IPS DF 19.7 (cell line): ENCODE measurements around the gene TSPO2.

ENCODE experiments used
- DNase-seq: peaks from one replicate; pipeline ENCODE4 v3.0.0-alpha.2; 2013; ENCODE audit warnings: low read depth, low spot score

TSPO2 gene

DNA sequence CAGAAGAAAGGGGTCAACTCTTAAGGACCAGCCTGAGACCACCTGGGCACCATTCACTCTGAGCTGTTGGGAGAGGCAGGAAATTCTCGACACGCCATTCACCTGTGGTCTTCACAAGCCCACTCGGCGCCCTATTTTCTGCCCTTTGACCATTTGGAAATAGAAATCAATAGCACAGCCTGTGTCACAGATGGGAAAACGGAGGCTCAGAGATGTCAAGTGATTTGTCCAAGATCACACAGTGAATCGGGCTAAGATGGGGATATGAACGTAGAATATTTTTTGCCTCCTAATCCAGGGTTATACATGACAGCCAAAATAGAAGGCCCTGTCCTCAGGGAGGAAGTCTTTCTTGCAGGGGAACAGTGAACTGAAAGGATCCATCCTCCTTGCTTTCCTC lies 7.7 kb downstream of the TSPO2 start:
- DNase-seq, result no peak

DNA sequence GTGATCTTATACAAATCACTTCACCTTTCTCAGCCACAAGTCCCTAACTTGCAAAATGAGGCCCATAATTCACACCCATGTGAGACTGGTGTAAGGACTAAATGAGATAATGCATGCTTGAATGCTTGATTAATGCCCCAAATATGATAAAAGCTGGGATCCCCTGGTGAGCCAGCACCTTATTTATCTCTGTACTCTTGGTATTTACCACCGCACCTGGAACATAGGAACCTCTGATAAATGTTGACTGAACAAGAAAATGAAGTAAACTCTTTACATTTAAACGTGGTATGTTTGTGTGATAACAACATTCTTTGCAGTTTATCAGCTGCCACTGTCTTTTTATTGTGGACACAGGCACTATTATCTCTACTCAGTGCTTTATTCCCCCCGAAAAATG lies 8.3 kb downstream of the TSPO2 start:
- no peak for DNase-seq

DNA sequence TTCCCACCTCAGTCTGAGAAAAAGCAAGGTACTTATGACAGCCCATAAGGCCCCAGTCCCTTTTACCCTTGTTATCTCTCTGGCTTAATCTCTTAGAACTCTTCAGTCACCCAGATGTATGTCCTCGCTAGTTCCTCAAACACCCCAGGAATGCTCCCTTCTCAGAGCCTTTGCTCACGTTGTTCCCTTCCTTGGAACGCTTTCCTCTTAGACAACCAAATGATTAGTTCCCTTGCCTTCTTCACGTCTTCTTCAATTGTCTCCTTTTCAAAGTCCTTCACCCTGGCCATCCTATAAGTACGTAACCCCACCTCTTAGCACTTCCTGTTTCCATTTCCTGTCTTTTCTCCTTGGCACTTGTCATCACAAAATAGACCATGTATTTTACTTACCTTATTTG lies 9.6 kb downstream of the TSPO2 start:
- no peak for DNase-seq

DNA sequence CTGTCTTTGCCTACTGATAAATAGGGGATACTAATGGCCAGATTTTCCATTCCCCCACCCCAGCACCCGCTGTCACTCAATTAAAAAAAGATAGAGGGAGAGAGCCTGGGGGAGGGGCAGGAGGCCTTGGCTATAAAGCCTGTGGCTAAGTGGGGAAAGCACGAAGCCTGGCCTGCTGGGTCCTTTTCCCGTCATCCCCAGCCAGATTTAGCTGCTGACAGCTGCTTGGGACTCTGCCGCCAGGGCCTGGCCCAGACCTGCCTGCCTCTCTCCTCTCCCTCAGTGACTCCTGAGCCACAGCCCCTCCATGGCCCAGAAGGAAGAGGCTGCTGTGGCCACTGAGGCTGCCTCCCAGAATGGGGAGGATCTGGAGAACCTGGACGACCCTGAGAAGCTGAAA lies 10.8 kb downstream of the TSPO2 start, which contains the start of gene APOBEC2:
APOBEC2 (plus strand) TSS at position 162 of the 400 bp plus-strand sequence; CDS start at position 308, 146 bp downstream.
- no peak for DNase-seq

DNA sequence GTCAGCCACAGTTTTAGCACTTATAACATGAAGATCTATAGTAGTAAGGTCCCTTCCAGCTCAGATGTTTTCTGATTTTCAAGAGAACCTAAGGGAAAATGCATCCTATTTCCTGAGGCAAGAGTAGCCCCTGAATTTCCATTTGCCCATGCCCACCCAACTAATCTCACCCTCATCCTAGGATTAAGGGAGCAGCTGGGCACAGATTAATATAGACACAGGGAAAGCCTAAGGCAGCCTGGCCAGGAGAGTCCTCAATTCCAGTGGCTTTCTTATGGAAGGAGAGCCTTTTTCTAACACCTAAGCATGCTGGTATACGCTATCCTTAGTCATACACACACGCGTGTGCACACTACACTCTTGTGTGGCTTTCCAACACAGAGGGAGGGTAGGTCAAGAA lies 12.2 kb downstream of the TSPO2 start:
- no peak for DNase-seq

DNA sequence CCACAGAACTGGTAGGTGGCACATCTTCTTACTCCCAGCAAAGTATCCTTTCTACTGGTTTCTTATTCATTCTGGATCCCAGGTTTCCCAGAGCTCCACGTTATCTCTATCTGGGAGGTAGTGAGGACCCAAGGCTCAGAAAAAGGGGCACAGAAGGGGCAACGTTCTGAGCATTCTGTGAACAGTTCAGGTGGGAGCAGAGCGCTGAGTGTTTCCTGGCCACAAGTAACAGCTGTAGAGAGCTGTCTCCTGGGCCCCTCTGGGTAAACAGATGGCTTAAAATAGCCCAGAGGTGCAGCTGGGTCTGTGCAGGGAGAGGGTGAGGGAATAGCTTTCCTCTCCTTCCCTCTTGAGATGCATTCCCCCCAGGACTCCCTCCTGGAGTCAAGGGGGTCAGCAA lies 12.9 kb downstream of the TSPO2 start:
- DNase-seq, result no peak

DNA sequence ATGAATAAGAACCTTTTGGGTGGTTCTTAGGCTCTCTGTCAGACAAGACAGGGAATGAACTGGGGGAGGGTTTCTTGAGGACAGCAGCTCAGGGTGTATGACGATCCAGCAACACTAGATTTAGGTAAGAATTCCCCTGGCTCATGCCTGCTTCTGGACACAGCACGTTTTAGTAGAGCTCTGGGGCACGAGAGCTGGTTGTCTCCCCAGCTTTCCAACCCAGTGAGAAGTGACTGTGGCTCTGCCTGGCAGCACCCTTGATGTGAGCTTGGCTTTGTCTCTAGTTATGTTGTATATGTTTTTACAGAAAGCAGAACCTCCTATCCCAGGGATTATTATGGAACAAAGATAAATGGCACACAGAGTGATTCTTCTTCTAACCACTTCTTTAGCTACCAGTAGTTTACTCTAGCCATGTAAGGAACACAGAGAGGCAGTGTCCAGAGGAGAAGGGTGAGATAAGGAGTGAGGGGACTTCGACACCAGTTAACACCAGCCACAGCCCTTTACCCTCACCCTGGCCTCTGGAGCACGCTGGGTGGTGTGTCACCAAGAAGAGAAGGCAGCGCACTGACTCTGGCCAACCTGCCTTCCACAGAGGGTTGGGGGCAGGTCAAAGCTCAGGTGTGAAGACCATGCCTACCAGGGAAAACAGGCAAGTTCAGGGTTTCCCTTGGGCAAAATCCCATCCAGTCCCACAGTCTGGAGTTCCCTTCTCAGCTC lies 14.7 kb downstream of the TSPO2 start:
- DNase-seq, result no peak

DNA sequence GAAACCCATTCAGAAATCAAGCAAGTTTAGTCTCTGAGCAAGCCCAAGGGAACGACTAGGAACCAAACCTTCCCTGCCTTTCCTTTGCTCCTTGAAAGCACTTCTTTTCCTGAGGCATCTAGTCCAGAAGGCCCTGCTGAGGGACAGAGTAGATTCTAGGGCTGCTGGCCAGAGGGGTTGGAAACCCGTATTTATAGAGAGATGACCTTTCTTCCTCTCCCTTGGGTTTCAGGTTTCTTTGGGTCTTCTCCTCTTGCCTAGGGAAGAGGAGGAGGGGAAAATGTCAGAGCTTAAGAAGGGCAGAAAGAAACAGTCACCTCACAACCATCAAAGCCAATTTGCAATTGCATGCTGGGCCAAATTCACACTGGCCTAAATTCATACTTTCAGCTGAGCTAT lies 16.5 kb downstream of the TSPO2 start:
- DNase-seq, result no peak

DNA sequence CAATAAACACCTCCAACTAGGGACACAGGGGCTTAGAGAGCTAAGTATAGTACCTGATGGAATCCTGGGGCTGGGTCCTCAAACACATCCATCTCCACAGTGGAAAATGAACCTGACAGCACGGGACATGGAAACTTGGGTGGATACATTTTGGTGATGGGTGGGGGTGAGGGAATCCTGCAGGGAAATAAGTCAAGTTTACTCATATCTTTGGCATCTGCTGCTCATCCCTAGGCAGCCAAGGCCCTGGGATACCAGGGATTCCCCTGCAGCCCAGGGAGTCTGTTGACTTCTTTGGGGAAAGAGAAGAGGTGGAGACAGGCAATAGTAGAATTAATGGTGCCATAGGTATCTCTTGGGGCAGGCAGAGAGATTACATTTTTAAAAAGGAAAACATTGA lies 17.3 kb downstream of the TSPO2 start:
- no peak for DNase-seq

DNA sequence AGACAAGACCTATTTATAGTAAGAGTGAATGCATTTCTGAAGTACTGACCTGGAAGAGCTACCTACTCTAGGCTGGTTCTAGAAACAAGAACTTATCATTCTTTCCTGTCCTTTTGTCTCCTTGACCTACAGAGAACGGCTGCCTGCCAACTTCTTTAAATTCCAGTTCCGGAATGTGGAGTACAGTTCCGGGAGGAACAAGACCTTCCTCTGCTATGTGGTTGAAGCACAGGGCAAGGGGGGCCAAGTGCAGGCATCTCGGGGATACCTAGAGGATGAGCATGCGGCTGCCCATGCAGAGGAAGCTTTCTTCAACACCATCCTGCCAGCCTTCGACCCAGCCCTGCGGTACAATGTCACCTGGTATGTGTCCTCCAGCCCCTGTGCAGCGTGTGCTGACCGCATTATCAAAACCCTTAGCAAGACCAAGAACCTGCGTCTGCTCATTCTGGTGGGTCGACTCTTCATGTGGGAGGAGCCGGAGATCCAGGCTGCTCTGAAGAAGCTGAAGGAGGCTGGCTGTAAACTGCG lies 19.0 kb downstream of the TSPO2 start:
- DNase-seq, result no peak

DNA sequence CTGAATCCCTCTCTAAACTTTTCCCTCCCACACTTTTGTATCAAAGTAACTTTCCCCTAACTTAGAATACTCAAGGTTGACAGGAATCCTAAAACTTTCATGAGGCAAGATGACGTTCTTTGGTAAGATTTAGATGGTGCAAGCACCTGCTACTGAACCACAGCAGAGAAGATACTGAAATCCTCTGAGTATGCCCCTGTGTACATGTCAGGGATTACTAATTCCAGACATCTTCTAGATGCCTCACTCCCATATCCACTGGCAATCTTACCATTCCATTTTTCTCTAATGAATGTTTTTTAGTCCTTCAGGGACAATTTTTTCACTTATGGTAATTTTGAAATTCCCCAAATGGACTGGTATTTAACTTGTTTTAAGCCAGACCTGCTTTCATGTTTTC lies 19.8 kb downstream of the TSPO2 start:
- DNase-seq, result no peak

DNA sequence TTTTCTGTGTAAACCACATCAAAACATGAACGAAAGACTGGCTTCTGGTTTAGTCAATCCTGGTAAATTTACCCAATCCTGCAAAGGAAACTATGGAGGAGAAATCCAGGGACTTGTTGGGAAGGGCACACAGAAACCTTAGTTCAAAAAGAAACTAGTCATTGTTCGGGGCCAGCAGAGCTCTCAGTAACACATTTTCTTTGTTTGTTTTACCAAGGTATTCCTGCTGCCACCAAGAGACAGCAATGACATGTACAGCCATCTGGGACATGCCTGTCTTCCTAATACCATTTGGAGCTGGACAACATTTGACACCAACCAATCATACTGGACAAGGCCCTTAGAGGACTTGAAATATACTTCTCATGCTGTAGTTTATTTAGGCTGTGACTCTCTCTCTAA lies 21.6 kb downstream of the TSPO2 start:
- DNase-seq, result no peak

DNA sequence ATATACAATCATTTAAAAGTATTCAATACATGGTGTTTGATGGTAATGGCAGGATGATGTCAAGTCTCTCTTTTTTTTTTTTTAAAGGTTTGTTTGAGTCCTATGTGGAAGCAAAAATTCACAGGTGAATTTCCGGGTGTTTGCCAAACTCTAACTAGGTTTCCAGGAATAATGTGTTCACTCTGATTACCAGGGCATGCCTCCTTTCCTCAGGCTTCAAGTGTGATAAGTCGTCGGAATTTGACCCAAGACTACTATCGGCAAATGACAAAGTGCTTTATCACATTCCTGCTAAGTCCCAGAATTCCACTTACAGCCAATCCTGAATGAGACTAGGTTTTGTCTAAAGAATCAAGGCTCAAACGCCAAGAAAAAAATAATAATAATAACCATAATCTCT lies 22.6 kb downstream of the TSPO2 start:
- no peak for DNase-seq

DNA sequence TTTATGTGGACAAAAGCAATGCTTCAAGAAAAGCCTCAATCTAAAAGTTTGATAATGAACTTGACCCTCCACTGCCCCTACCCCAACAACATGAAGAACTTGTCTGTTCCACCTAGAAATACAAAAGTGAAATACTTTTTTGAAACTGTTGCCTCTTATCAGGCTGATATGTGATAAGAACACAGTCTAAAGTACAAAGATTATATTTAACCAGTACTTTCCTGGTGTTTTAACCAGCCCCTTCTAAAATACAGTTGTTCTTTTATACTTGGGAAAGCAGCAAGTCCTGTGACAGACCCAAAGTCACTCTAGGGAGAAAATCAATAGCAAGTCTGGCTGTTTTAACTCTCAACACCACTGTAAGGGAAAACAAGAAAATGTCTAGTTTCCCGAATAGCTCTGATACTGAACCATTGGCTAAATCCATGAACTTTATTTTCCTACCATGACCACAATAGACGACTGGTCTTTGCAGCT lies 23.3 kb downstream of the TSPO2 start:
- DNase-seq, result no peak

DNA sequence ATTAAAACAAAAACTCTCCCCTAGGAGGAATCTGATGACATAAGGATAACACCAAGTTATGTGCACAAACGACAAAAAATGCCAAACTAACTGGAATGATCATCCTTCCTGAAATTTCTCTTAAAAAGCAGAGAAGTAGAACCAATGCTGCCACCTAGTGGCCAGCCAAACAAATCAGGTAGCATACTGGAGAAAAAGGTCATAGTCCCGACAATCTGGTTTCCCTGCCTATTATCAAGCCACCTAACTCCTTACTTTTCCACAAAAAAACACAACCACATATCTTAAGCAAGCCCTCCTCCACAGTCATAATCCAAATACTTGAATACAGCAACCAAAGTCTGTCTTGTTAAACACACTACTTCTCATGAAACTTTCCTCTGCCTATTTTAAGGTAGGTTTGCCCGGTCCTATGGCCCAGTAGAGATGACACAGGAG lies 24.6 kb downstream of the TSPO2 start:
- DNase-seq, result no peak

DNA sequence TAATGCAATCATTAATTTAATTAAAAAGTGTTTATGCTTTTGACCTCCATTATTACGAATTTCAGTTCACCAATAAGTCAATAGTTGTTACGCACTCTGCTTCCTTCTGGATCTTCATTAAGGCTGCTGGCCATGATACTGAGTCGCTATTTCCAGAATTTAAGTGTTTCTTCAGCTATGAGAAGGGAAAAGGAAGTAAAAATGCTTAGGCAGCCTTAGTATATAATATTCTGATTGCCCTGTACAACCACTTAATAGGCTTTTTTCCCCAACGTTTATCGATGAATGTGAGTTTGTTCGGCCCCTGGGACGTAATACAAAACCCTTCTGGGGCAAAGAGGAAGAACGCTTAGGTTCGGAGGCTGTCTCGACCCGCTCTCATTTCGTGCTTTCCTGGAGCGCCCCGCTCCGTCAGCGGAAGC lies 29.2 kb downstream of the TSPO2 start:
- DNase-seq, result no peak

DNA sequence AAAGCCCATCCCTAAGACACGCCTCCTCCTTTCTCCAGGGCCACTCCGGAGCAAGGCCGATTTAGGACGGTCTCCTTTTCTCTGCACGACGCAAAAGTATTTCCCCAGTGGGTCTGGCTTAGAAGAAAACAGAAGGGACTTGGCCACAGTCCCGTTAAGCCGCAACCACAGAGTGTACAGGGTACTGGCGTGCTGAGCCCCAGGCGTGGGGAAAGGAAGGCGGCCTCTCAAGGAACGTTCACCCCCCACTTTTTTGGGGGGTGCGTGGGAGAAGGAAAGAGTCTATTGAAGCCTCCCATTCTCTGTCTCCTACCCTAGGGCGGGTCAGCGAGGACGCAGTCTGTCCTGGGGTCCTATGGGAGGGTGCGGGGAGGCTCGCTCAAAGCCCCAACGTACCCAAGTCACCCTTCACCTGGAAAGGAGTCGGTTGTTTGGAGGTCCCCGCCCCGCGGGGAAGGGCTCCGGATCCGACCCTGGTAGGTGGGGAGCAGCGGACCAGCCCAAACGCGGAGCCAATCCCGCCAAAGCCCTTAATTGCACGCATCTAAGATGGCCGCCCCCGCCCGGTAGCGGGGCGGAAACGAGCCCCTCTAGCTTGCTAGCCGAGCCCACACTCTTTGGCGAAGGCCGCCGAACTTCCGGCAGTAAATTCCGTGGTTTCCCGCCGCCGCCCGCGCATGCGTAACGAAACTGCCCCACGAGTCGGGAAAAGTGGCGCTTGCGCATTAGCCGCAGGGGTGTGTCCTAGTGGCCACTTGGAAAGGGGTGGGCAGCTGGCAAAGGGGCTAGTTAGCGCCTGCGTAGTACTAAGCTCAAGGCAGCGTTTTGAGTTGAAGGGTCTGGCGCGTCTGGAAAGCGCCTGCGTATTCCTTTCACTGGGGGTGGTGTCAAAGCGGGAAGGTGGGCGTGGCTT lies 29.9 kb downstream of the TSPO2 start, which contains the start of gene OARD1:
OARD1 (minus strand) TSS at position 434 of the 913 bp plus-strand sequence. CDS start 722 bp downstream, outside the sequence.
- peak; percentile 85 for DNase-seq

DNA sequence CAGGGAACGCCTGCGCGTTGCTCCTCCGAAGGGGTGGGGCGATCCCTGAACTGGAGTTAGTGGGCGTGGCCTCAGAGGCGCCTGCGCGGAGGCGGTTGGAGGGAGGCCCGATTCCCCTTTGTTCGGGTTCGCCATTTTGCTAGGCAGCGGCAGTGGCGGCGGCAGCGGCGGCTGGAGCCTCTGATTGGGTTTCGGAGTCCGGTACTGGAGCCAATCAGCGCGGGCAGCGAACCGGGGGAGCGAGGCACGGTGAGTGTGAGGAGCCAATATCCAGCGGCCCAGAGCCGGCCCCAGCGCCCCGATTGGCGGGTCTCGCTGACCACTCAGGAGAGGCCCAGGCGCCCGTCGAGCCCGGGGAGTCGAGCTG lies 30.6 kb downstream of the TSPO2 start, which contains the start of gene NFYA:
NFYA (plus strand) TSS at position 139 of the 367 bp plus-strand sequence. CDS start 6,116 bp downstream, outside the sequence.
- no peak for DNase-seq

DNA sequence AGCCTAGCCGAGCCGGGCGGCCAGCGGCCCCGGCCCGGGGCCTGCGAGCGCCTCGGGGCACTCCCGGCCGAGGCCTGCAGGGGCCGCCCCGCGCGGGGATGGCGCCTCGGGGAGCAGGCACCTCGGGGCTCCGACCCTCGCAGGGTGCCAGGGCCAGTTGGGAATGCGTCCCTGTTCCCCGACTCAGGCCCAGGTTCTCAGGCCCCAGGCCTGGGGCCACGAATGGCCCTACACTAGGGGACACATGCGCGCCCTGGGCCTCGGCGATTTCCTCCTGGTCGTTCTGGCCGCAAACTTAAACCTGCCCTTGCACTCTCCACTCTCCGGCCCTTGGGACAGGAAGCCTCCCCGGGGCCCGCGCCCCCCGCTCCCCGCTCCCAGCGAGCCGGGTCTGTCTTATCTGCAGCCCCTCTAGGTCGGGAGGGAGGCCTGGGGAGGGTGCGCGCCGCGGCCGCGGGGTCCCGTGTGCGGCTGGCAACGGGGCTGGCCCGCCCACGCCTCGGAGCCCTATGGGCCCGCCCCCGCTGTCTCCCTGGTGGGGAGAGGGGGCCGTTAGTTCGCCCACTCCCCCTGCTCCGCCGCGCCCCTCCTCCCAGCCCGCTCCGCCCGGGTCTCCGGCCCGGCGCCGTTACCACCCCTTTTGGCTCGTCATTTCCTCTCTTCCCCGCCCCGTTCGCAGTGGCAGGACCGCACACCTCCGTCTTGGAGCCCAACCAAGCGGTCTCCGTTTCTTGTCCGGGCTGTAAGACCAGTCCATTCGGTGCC lies 31.1 kb downstream of the TSPO2 start:
- DNase-seq, result no peak

DNA sequence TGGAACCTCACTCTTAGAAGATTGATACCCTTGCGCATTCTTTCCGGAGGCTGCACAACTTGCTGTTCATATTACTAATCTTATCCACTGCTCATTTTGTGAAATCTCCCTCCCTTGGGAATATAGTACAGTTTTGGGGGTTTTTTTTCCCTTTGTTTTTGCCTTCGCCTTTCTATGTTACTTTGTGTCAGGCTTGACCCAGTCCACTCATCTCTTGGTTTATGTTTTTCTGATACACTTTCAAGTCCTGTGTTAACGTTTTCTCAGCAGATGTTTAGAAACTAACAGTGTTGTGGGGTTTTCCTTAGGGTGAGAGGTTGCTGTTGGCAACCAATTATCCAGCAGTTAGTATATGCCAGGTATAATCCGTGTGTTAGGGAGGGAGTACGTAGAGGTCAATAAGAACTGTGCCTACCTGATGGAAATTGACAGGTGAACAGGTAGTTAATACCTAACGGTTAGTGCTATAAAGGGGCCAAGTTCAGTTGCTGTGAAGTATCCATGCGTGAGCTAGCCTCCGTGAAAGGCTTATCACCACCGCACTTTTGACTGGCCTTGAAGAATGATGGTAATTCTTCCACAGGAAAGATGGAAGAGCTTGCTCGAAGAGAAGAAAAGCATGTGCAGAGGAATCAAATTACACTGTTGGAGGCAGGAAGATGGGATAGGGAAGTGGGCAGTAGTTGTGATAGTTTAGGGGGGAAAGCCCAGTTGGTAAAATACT lies 31.9 kb downstream of the TSPO2 start:
- no peak for DNase-seq
